Keratinocyte (primary cell): ENCODE data around the gene AKR1C1.

ENCODE experiments used
- CTCF ChIP-seq, 3 experiments: IDR thresholded peaks in 1 of 3; conservative IDR thresholded peaks in 1 of 3; optimal IDR thresholded peaks in 1 of 3; 2 replicates in 2 of 3; 3 replicates in 1 of 3; pipeline versions ENCODE3 to v1.5.1; 2011; ENCODE audit warnings: low read length in 3 of 3, mild to moderate bottlenecking in 3 of 3, moderate library complexity in 2 of 3, control low read depth in 1 of 3, inconsistent platforms in 1 of 3; ENCODE audit not compliant: insufficient read depth in 2 of 3; ENCODE audit errors: extremely low read depth in 1 of 3
- EZH2 ChIP-seq: IDR thresholded peaks from one replicate; pipeline ENCODE4 v1.6.1; 2012; ENCODE audit warnings: inconsistent platforms, mild to moderate bottlenecking, low read length, moderate library complexity

- TF ChIP-seq CTCF (optimal IDR thresholded peaks at IDR 0.05 in 1 of 3, IDR thresholded peaks at IDR 0.05 in 1 of 3, conservative IDR thresholded peaks at IDR 0.05 in 1 of 3; ENCODE audit: extremely low read depth in 1 of 3, insufficient read depth in 2 of 3, low read length in 3 of 3) (no peak), EZH2 (no peak)
Measured at GRCh38 chr10:4990217-4990616, 27.0 kb downstream of the AKR1C1 start.
